HG03139 (cell line): ENCODE results near the gene MYO16.
"Not testable (repeated sequence)": the region's sequence is repeated elsewhere in the genome, so short reads cannot be mapped to it uniquely, and the experiment has no call there.

Experiments used
- ATAC-seq: cut with Tn5 transposase; IDR thresholded peaks from one replicate; pipeline ENCODE4 v1.9.1; 2021; ENCODE audit not compliant: unreplicated experiment

MYO16 gene

DNA sequence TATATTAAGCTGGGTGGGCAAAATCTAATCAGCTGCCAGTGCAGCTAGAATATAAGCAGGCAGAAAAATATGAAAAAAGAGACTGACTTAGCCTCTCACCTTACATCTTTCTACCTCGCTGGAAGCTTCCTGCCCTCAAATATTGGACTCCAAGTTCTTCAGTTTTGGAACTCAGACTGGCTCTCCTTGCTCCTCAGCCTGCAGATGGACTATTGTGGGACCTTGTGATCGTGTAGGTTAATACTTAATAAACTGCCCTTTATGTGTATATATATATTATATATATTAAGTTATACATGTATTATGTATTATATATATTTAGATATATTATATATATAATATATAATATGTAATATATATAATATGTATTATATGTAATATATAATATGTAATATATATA lies 588.1 kb downstream of the MYO16 start:
- ATAC-seq: not testable (repeated sequence)

DNA sequence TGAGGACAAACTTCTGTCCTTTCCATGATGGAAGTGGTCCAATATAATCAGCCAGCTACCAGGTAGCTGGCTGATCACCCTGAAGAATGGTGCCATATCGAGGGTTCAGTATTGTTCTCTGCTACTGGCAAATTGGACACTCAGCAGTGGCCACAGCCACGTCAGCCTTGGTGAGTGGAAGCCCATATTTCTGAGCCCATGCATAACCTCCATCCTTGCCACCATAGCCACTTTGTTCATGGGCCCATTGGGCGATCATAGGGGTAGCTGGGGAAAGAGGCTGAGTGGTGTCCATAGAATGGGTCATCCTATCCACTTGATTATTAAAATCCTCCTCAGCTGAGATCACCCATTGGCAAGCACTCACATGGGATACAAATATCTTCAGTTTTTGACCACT lies 591.2 kb downstream of the MYO16 start:
- ATAC-seq: no peak

DNA sequence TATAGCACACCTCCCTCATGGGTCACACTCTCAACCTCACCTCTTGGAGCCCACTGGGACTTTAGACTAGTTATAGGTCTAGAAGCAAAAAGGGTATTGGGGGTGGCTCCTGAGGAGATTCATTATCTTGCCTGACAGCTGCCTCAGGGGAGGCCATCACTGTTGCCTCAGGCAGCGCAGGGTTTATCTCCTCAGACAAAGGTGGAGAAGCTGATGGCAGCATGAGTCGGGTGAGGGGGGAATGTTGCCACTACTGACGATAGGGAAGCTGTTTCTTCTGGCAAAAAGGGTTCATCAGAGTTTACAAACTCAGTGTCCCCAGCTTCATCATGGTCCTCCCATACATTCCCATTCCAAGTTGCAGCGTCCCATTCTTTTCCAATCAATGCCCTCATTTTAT lies 594.6 kb downstream of the MYO16 start:
- no peak for ATAC-seq

DNA sequence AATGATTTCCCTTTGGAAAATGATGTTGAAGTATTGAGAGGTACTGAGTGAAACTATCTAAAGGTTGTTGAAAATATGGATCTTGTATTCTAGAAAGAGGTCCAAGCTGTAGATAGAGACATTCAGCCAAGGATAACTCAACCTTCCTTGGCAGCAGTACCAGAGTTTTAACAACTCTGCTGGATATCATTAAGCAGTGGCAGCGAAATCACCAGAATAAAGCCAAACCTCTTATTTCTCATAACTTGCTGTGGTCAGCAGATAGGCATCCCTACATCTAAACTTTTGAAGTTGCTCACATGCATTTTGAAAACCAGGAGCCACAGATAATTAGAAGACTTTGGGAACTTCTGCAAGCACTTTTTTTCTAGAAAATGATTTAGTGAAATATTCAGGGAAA lies 597.2 kb downstream of the MYO16 start:
- ATAC-seq: no peak

DNA sequence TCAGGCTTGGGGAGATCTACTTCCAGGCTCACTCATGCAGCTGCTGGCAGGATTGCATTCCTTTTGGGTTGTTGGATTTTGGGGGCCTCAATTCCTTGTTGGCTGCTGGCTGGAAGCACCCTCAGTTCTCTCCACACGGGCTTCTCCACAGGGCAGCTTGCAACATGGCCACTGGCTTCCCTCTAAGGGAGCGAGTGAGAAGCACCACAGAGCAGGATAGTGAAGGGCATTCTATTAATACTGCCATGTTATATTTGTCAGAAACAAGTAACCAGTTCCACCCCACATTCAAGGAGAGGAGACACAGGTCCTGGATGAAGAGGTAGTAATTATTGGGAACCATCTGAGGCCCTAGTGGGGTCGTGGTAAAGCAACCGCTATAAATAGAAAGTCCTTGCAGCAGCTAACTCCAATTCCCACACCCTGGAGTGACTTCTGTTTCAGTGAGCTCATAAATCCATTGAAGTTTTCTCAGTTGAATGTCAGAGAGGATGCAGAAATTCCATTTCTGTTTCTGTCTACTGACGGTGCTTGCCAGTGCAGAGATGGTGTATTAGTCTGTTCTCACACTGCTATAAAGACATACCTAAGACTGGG lies 598.0 kb downstream of the MYO16 start:
- ATAC-seq: no peak

- no peak for ATAC-seq
These were observed 598.8 kb downstream of the MYO16 start for GRCh38 chr13:109228211-109228610.

- ATAC-seq: no peak
These were observed 602.5 kb downstream of the MYO16 start for GRCh38 chr13:109231888-109232287.

- ATAC-seq: no peak
These were observed 603.9 kb downstream of the MYO16 start for GRCh38 chr13:109233293-109233692.

GRCh38 chr13:109235901-109236300 lies 606.5 kb downstream of the MYO16 start:
- ATAC-seq: no peak

- ATAC-seq: no peak
These were observed 611.7 kb downstream of the MYO16 start for GRCh38 chr13:109241160-109241559.

- ATAC-seq: no peak
These were observed 614.0 kb downstream of the MYO16 start for GRCh38 chr13:109243311-109243951.

- ATAC-seq: no peak
These were observed 615.2 kb downstream of the MYO16 start for GRCh38 chr13:109244566-109244965.

DNA sequence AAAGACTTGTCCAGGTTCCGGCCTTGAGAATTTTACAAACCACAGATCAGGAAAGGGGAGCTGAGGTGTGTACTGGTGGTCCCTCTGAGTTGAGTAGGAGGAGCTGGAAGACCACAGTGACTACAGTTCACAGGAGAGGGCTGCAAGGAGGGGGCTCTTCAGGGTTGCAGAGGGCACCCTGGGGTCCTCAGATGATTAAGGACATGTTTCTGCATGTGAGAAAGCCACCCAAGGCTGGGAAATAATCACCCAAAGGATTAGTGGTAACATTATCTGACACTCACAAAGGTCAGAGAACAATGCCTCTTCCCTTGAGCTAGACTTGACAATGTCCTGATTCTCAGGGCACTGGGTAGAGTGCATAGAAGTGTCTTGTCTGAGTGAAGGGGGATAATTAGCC lies 616.6 kb downstream of the MYO16 start:
- no peak for ATAC-seq

GRCh38 chr13:109249780-109250528 lies 620.5 kb downstream of the MYO16 start:
- no peak for ATAC-seq

DNA sequence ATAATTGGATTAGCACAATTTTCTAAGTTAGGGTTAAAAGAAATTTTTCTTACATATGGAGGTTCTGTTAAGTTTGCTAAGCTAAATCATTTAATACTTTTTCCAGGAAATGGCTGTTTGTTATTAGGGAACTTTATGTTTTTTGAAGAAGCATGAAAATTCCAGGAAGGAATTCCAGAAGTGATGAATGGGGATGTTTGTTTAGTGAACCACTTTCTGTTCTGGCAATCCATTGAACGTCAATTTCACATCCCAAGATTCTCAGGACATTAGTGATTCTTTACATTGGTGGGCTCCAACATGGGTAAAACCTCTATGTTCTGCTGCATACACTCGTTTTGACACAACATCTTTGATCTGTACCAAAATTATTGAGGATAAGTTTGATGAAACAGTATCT lies 622.5 kb downstream of the MYO16 start:
- no peak for ATAC-seq

DNA sequence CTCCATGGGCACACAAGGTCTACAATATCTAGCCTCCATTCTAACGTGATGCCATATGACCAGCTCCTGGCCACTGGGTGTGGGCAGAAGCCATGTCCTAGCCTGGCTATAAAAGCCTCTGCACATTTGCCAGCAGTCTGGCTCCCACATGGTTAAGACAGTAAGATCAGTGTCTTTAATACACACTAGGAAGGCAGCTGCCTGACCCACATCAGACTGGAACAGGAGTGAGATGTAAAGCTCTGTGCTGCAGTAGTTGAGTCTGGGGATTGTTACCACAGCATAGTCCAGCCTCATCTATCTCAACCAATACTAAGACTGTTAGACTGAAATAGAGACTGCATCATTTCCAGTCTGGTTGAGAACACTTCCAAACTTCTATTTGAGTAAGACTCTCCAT lies 623.9 kb downstream of the MYO16 start:
- no peak for ATAC-seq

DNA sequence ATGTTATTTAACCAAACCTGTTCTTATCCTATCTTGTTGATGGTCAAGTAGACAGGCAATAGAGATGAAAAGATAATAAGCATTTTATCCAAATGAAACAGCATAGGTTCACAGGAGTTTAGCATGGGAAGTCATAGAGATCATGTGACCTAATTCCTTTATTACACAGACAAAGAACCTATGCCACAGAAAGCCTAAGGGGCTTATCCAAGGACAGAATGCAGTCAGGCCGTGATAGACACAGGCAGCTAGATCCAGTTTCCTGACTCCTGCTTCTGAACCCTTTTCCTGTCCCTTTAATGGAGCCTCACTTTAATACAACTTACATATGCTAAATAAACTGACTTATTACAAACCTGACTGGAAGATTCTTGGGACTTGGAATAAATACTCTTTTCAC lies 624.9 kb downstream of the MYO16 start:
- no peak for ATAC-seq

DNA sequence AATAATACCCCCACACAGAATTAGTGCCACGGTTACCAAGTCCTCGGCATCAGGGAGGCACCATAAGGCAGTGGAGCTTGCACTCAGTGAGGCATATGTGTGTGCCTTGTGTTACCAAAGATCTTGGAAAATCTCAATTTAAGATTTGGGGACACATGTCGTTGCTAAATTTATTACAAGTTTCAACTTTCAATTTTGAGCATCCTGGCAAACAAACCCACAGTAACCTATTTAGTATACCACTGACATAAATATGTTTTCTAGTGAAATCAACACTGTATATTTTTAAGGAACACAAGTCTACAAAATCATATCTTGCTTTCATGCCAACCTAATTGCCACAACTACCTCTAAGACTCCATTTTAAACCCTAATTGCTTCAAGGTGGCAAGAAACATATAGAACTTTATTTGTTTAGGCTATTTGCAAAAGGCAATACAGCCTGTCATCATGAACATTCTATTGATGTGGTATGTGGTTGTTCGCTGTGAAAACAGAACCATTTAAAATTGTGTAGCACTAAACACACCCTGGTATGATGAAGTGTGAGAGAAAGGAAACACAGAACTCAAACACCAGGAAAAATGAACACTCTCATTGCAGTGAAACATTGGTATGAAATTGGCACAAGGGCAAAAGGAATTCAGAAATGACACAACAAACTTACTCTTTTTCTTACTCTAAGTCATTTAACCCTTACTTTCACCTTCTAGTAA lies 625.9 kb downstream of the MYO16 start:
- ATAC-seq: no peak

GRCh38 chr13:109256866-109257760 lies 627.7 kb downstream of the MYO16 start:
- ATAC-seq: no peak
